Measurements from ENCODE around the gene TAF11. TPM values are rescaled to one million over a fixed set of nuclear protein-coding genes. Genes with fewer than 3 reads are reported as not detected.
"Not testable (repeated sequence)": the region's sequence is repeated elsewhere in the genome, so short reads cannot be mapped to it uniquely, and the experiment has no call there.

Gene TAF11
- total and polyA plus RNA-seq, 2 donors = 24.2 to 36.4 TPM

GRCh38 chr6:34867484-34867883 lies 20.4 kb downstream of the TAF11 start:
- 91% methylated on average over 3 of the region's 3 CpGs for WGBS
- DNase-seq (ENCODE audit: extremely low spot score) = no peak
- H3K27ac ChIP-seq (ENCODE audit: low read depth) = no peak overlapping the region
- H3K36me3 ChIP-seq (ENCODE audit: insufficient read depth) = no peaks in the 10 kb centered on the region
- no peak overlapping the region for H3K4me3 ChIP-seq (ENCODE audit: low read depth, low read length)
- no peaks in the 10 kb centered on the region for H3K4me1 ChIP-seq (ENCODE audit: insufficient read depth)

GRCh38 chr6:34866509-34866908 lies 21.3 kb downstream of the TAF11 start:
- 91% methylated on average over 3 of the region's 3 CpGs for WGBS
- Histone ChIP-seq H3K27ac (ENCODE audit: low read depth) (no peak overlapping the region), H3K4me3 (ENCODE audit: low read depth, low read length) (no peak overlapping the region), H3K36me3 (ENCODE audit: insufficient read depth) (no peaks in the 10 kb centered on the region), H3K4me1 (ENCODE audit: insufficient read depth) (no peaks in the 10 kb centered on the region)
- no peak for DNase-seq (ENCODE audit: extremely low spot score)

- Histone ChIP-seq H3K36me3 (ENCODE audit: insufficient read depth) (no peaks in the 10 kb centered on the region), H3K4me1 (ENCODE audit: insufficient read depth) (no peaks in the 10 kb centered on the region), H3K27ac (ENCODE audit: low read depth) (no peak overlapping the region), H3K4me3 (ENCODE audit: low read depth, low read length) (no peak overlapping the region)
- 40% methylated on average over 3 of the region's 3 CpGs for WGBS
- no peak for DNase-seq (ENCODE audit: extremely low spot score)
Observed at GRCh38 chr6:34865107-34865506, 22.7 kb downstream of the TAF11 start.

- no peak for DNase-seq (ENCODE audit: extremely low spot score)
- 72% methylated on average over 4 of the region's 4 CpGs for WGBS
- no peaks in the 10 kb centered on the region for H3K36me3 ChIP-seq (ENCODE audit: insufficient read depth)
- H3K4me1 ChIP-seq (ENCODE audit: insufficient read depth) = no peaks in the 10 kb centered on the region
- H3K27ac ChIP-seq (ENCODE audit: low read depth) = no peak overlapping the region
- H3K4me3 ChIP-seq (ENCODE audit: low read depth, low read length) = no peak overlapping the region
Observed at GRCh38 chr6:34864007-34864406, 23.8 kb downstream of the TAF11 start.

GRCh38 chr6:34860776-34861175 lies 27.1 kb downstream of the TAF11 start:
- Histone ChIP-seq H3K36me3 (ENCODE audit: insufficient read depth) (no peaks in the 10 kb centered on the region), H3K4me3 (ENCODE audit: low read depth, low read length) (no peak overlapping the region), H3K4me1 (ENCODE audit: insufficient read depth) (no peaks in the 10 kb centered on the region), H3K27ac (ENCODE audit: low read depth) (no peak overlapping the region)
- DNase-seq (ENCODE audit: extremely low spot score) = no peak
- 83% methylated on average over 1 of the region's 1 CpG for WGBS

GRCh38 chr6:34859951-34860350 lies 27.9 kb downstream of the TAF11 start:
- no peak overlapping the region for H3K4me3 ChIP-seq (ENCODE audit: low read depth, low read length)
- H3K27ac ChIP-seq (ENCODE audit: low read depth) = no peak overlapping the region
- DNase-seq (ENCODE audit: extremely low spot score) = no peak
- H3K4me1 ChIP-seq (ENCODE audit: insufficient read depth) = no peaks in the 10 kb centered on the region
- 92% methylated on average over 4 of the region's 4 CpGs for WGBS
- no peaks in the 10 kb centered on the region for H3K36me3 ChIP-seq (ENCODE audit: insufficient read depth)

- H3K27ac ChIP-seq (ENCODE audit: low read depth) = no peak overlapping the region
- H3K36me3 ChIP-seq (ENCODE audit: insufficient read depth) = no peaks in the 10 kb centered on the region
- H3K4me1 ChIP-seq (ENCODE audit: insufficient read depth) = no peaks in the 10 kb centered on the region
- DNase-seq (ENCODE audit: extremely low spot score) = no peak
- 92% methylated on average over 7 of the region's 7 CpGs for WGBS
- H3K4me3 ChIP-seq (ENCODE audit: low read depth, low read length) = no peak overlapping the region
Observed at GRCh38 chr6:34858681-34859080, 29.2 kb downstream of the TAF11 start.

- H3K36me3 ChIP-seq (ENCODE audit: insufficient read depth) = peaks cover 2% of the 10 kb centered on the region
- WGBS = 82% methylated on average over 7 of the region's 7 CpGs
Observed at GRCh38 chr6:34855463-34855862, 32.4 kb downstream of the TAF11 start.

GRCh38 chr6:34852406-34853085 lies 35.3 kb downstream of the TAF11 start:
- no peak overlapping the region for H3K27ac ChIP-seq (ENCODE audit: low read depth)
- WGBS = 87% methylated on average over 4 of the region's 4 CpGs
- no peaks in the 10 kb centered on the region for H3K4me1 ChIP-seq (ENCODE audit: insufficient read depth)
- H3K36me3 ChIP-seq (ENCODE audit: insufficient read depth) = peaks cover 2% of the 10 kb centered on the region
- no peak for DNase-seq (ENCODE audit: extremely low spot score)
- no peak overlapping the region for H3K4me3 ChIP-seq (ENCODE audit: low read depth, low read length)

More at GRCh38 chr6:34855463-34855862, 32.4 kb downstream of the TAF11 start:
- Histone ChIP-seq H3K4me3 (ENCODE audit: low read depth, low read length) (no peak overlapping the region), H3K27ac (ENCODE audit: low read depth) (no peak overlapping the region), H3K4me1 (ENCODE audit: insufficient read depth) (no peaks in the 10 kb centered on the region)
- no peak for DNase-seq (ENCODE audit: extremely low spot score)

GRCh38 chr6:34851361-34851760 lies 36.5 kb downstream of the TAF11 start:
- WGBS = 100% methylated on average over 1 of the region's 1 CpG
- DNase-seq (ENCODE audit: extremely low spot score) = no peak
- no peak overlapping the region for H3K4me3 ChIP-seq (ENCODE audit: low read depth, low read length)
- no peak overlapping the region for H3K27ac ChIP-seq (ENCODE audit: low read depth)
- H3K4me1 ChIP-seq (ENCODE audit: insufficient read depth) = no peaks in the 10 kb centered on the region
- H3K36me3 ChIP-seq (ENCODE audit: insufficient read depth) = peaks cover 2% of the 10 kb centered on the region

GRCh38 chr6:34849066-34849465 lies 38.8 kb downstream of the TAF11 start:
- 94% methylated on average over 6 of the region's 6 CpGs for WGBS
- not testable (repeated sequence) for H3K36me3 ChIP-seq (ENCODE audit: insufficient read depth); H3K27ac ChIP-seq (ENCODE audit: low read depth)

GRCh38 chr6:34839666-34840352 lies 48.0 kb downstream of the TAF11 start:
- Histone ChIP-seq H3K36me3 (ENCODE audit: insufficient read depth) (no peaks in the 10 kb centered on the region), H3K27ac (ENCODE audit: low read depth) (no peak overlapping the region), H3K4me3 (ENCODE audit: low read depth, low read length) (no peak overlapping the region), H3K4me1 (ENCODE audit: insufficient read depth) (no peaks in the 10 kb centered on the region)
- DNase-seq (ENCODE audit: extremely low spot score) = no peak
- WGBS = 96% methylated on average over 15 of the region's 15 CpGs

More at GRCh38 chr6:34849066-34849465, 38.8 kb downstream of the TAF11 start:
- H3K4me3 ChIP-seq (ENCODE audit: low read depth, low read length); H3K4me1 ChIP-seq (ENCODE audit: insufficient read depth); DNase-seq (ENCODE audit: extremely low spot score): not testable (repeated sequence)

GRCh38 chr6:34837528-34837927 lies 50.3 kb downstream of the TAF11 start:
- no peak overlapping the region for H3K27ac ChIP-seq (ENCODE audit: low read depth)
- no peak for DNase-seq (ENCODE audit: extremely low spot score)
- peaks cover 2% of the 10 kb centered on the region for H3K36me3 ChIP-seq (ENCODE audit: insufficient read depth)
- H3K4me1 ChIP-seq (ENCODE audit: insufficient read depth) = no peaks in the 10 kb centered on the region
- no peak overlapping the region for H3K4me3 ChIP-seq (ENCODE audit: low read depth, low read length)

GRCh38 chr6:34836451-34836850 lies 51.4 kb downstream of the TAF11 start:
- Histone ChIP-seq H3K27ac (ENCODE audit: low read depth) (no peak overlapping the region), H3K36me3 (ENCODE audit: insufficient read depth) (peaks cover 2% of the 10 kb centered on the region)
- 66% methylated on average over 2 of the region's 2 CpGs for WGBS

More at GRCh38 chr6:34836451-34836850, 51.4 kb downstream of the TAF11 start:
- Histone ChIP-seq H3K4me1 (ENCODE audit: insufficient read depth) (no peaks in the 10 kb centered on the region), H3K4me3 (ENCODE audit: low read depth, low read length) (no peak overlapping the region)
- DNase-seq (ENCODE audit: extremely low spot score) = no peak

Measured in urinary bladder (tissue), 4 donors.